NCI-H69 (cell line): ENCODE measurements around the gene SLCO4A1.
"Not testable (repeated sequence)": the region's sequence is repeated elsewhere in the genome, so short reads cannot be mapped to it uniquely, and the experiment has no call there.

ENCODE experiments used
- DNase-seq: peaks from one replicate; lab custom pipeline; 2025; lab: John Stamatoyannopoulos, UW

SLCO4A1 gene

GRCh38 chr20:62622877-62623487 is 19.3 kb upstream of the SLCO4A1 start:
- no peak for DNase-seq

GRCh38 chr20:62623488-62624324 is 18.6 kb upstream of the SLCO4A1 start:
- peak; percentile 66 for DNase-seq

- DNase-seq: no peak
Observed at GRCh38 chr20:62624325-62624690, 18.0 kb upstream of the SLCO4A1 start.

- no peak for DNase-seq
Observed at GRCh38 chr20:62624719-62625453, 17.4 kb upstream of the SLCO4A1 start.

- DNase-seq: no peak
Observed at GRCh38 chr20:62625516-62625915, 16.8 kb upstream of the SLCO4A1 start.

- DNase-seq: no peak
Observed at GRCh38 chr20:62625921-62626547, 16.3 kb upstream of the SLCO4A1 start.

GRCh38 chr20:62627425-62627824 is 14.9 kb upstream of the SLCO4A1 start:
- not testable (repeated sequence) for DNase-seq

- no peak for DNase-seq
Observed at GRCh38 chr20:62627901-62628612, 14.2 kb upstream of the SLCO4A1 start.

- peak; percentile 7 for DNase-seq
Observed at GRCh38 chr20:62628691-62629090, 13.6 kb upstream of the SLCO4A1 start.

- no peak for DNase-seq
Observed at GRCh38 chr20:62629864-62630470, 12.3 kb upstream of the SLCO4A1 start.

- peak; percentile 79 for DNase-seq
Observed at GRCh38 chr20:62631336-62632308, 10.7 kb upstream of the SLCO4A1 start.

- DNase-seq: peak; percentile 74
Observed at GRCh38 chr20:62632575-62633090, 9.7 kb upstream of the SLCO4A1 start.

GRCh38 chr20:62633598-62634329 is 8.5 kb upstream of the SLCO4A1 start:
- DNase-seq: no peak

GRCh38 chr20:62634330-62634967 is 7.9 kb upstream of the SLCO4A1 start:
- no peak for DNase-seq

- no peak for DNase-seq
Observed at GRCh38 chr20:62635232-62635631, 7.1 kb upstream of the SLCO4A1 start.

- no peak for DNase-seq
Observed at GRCh38 chr20:62635852-62636251, 6.5 kb upstream of the SLCO4A1 start.

- peak; percentile 3 for DNase-seq
Observed at GRCh38 chr20:62636446-62636845, 5.9 kb upstream of the SLCO4A1 start.

GRCh38 chr20:62637110-62637509 is 5.2 kb upstream of the SLCO4A1 start:
- DNase-seq: no peak
